Measurements from ENCODE around the gene SYNGAP1.

Gene SYNGAP1

DNA sequence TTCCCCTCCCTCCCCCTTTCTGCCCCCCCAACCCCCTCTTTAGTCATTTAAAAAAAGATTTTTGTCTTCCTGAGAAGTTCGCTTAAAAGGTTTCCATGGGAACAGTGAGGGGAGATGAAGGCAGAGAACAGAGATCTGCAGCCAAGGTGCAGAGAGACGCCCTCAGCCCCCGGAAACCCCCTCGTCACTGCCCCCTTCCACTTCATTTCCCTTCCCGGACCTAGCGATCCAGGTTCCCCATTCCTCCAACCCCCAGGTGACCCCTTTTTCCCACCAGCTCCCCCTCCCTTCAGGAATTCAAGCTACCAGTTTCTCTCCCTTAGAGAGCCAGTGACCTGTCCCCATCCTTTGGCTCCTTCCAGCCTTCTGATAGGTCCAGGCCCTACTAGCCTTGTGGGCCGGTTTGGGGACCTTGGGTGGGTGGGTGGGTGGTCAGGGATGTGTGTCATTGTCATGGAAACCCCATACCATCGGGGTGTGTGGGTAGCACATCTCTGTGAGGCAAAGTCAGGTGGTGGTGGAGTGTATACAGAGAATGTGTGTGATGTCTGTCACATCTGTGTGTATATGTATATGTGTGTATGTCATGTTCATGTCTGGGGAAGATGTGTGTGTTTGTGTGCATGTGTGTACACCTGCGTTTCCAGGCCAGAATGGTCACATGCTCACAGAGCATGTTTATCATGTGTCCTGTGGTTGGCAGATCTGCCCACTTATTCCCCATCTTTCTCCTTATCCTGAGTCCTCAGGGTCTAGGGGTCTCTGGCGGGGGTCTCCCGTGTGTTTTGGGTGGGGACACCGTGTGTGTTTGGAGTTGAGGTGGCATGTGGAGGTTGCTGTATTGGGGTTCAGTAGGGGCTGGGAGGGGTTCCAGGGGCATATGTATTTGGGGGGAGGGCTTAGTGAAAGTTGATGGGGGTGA, 7.0 kb downstream of the SYNGAP1 start:
- peak overlapping the region; percentile 92 for H3K27ac ChIP-seq
- TF ChIP-seq, protein P1, sequence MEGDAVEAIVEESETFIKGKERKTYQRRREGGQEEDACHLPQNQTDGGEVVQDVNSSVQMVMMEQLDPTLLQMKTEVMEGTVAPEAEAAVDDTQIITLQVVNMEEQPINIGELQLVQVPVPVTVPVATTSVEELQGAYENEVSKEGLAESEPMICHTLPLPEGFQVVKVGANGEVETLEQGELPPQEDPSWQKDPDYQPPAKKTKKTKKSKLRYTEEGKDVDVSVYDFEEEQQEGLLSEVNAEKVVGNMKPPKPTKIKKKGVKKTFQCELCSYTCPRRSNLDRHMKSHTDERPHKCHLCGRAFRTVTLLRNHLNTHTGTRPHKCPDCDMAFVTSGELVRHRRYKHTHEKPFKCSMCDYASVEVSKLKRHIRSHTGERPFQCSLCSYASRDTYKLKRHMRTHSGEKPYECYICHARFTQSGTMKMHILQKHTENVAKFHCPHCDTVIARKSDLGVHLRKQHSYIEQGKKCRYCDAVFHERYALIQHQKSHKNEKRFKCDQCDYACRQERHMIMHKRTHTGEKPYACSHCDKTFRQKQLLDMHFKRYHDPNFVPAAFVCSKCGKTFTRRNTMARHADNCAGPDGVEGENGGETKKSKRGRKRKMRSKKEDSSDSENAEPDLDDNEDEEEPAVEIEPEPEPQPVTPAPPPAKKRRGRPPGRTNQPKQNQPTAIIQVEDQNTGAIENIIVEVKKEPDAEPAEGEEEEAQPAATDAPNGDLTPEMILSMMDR (conservative IDR thresholded peaks at IDR 0.05), result no peak

DNA sequence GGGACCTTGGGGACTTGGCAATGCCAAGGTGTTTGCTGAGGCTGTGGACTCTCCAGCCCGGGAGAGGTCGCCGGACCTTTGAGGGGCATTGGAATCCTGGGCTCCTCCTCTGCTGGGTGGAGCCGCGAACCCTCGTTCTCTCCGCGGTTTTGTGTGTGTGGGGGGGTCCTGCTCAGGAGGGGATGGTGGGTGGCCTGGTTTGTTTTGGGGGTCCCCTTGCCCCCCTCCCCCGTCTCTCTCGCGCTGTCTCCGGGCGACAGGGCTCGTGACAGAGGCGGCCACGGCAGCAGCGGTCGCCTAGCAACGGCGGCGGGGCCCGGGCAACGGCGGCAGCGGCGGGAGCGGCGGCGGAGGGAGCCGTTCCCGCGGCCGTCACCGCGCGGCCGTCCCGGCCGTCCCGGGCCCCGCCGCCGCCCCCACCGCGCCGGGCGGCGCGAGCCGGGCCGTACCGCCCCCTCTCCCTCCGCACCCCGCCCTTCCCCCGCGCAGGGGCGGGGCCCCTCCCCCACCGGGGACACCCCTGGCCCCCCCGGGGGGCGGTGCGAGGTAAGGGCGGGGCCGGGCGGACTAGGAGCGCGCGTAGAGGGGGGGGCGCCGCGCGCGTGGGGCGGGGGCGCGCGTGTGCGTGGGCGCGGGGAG, 7.8 kb downstream of the SYNGAP1 start:
- H3K27ac ChIP-seq, result peak overlapping the region; percentile 92
- TF ChIP-seq, protein P1 (conservative IDR thresholded peaks at IDR 0.05), result peak; percentile 50

- TF ChIP-seq, protein P1 (conservative IDR thresholded peaks at IDR 0.05), result peak; percentile 69
These were observed 8.5 kb downstream of the SYNGAP1 start for GRCh38 chr6:33428224-33428965.

GRCh38 chr6:33428966-33429749, 9.3 kb downstream of the SYNGAP1 start:
- H3K27ac ChIP-seq, result peak overlapping the region; percentile 92
- TF ChIP-seq, protein P1 (conservative IDR thresholded peaks at IDR 0.05), result no peak

More at GRCh38 chr6:33428224-33428965, 8.5 kb downstream of the SYNGAP1 start:
- H3K27ac ChIP-seq, result peak overlapping the region; percentile 92

GRCh38 chr6:33429750-33430052, 9.8 kb downstream of the SYNGAP1 start:
- TF ChIP-seq, protein P1 (conservative IDR thresholded peaks at IDR 0.05), result no peak
- peak overlapping the region; percentile 92 for H3K27ac ChIP-seq

DNA sequence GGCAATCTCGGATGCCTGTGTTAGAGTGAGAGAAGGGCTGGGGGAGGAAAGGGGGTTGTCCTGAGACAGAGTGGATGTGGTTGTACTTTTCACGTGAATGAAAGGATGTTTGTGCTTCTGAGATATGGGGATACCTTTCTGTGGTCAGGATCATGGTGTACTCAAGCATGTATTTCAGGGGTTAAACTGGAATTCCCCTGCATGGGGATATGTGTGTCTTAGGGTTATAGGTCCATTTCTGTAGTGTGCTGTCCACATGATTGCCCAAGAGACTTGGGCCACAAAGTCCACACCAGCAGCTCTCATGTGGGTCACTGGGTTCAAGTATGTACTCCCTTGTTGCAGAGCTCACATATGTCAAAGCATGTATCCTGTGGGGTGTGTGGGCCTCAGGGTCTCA, 10.5 kb downstream of the SYNGAP1 start:
- TF ChIP-seq, protein P1 (conservative IDR thresholded peaks at IDR 0.05), result no peak
- 0 out of 2 replicates have a peak overlapping the region, but pooled peaks have one; percentile 0 for H3K27ac ChIP-seq

All from VCaP (cell line).